GM19395 (cell line): ENCODE measurements around the gene RPRD1A.
A peak's percentile ranks its signal among the peaks of the same experiment; 100 is the strongest.
"Not testable (repeated sequence)": the region's sequence is repeated elsewhere in the genome, so short reads cannot be mapped to it uniquely, and the experiment has no call there.

Experiments
- ATAC-seq: cut with Tn5 transposase; IDR thresholded peaks from one replicate; pipeline ENCODE4 v1.9.1; 2021; ENCODE audit warnings: mild to moderate bottlenecking, moderate library complexity; ENCODE audit not compliant: unreplicated experiment

Gene RPRD1A

DNA sequence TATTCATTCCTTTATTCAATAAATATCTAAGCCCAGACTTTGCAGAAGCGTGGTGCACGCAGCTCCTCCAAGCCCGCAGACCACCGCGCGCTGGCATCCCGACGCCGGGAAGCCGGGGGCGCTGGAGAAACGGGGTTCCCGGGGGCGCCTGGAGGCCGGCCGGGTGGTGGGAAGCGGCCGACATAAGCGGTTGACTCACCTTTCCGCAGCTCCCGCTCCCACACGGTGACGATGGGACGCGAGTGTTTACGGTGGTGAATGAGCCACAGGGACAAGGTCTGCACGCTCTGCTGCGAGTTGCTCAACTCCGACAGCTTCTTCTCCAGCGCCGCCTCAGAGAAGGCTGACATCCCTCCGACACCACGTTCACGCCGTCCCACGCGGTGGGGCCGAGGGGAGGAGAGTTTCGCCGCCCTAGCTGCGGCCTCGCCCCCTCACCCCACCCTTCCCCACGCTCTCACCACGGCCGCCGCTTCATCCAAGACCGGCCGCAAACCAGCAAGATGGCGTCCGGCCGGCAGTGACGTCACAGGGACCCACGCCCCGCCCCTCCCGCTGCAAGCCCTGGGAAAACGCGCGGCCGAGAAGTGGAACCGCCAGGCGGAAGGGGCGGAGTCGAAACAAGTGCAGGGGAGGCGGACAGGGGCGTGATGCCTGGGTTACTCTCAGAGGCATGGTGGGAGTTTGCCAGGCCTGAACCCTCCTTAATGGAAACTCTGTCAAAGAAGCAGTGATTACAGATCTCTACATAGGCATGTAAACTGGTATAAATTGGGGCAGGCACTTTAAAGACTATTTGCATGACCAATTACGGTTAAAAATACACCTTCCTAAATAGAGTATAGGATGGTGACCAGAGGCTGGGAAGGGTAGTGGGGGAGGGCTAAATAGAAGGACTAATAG lies at the start of gene RPRD1A:
RPRD1A (minus strand) TSS at position 505 of the 903 bp plus-strand sequence; CDS start at position 350, 155 bp downstream.
- peak; percentile 96 for ATAC-seq

DNA sequence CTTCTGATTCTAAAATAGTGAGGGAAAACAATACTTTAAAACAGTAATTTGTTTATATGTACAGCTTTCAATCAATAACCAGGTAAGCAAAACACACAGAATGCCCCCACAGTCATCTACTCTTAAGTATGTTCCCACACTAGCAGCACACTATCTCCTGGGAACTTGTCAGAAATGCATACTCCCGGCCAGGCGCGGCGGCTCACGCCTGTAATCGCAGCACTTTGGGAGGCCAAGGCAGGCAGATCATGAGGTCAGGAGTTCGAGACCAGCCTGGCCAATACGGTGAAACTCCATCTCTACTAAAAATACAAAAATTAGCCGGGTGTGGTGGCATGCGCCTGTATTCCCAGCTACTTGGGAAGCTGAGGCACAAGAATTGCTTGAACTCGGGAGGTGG lies 49.4 kb upstream of the RPRD1A start:
- not testable (repeated sequence) for ATAC-seq

DNA sequence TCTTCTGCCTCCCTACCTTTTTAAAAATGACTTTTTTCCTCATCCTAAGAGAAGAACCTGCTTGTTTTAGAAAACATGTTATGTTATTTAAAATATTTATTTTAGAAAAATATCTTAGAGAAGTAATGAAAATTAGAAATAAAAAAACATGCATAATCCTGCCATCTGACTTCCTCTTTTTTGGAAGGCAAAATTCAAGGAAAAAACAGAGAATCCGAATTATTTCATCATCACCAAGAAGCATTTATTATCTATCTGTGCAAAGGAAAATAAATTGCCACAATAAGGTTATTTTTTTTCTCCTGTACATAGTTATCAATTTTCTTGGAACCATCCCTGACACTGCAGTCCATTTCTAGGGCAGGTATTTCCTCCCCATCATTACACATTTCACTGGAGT lies 47.4 kb upstream of the RPRD1A start:
- ATAC-seq, result no peak

DNA sequence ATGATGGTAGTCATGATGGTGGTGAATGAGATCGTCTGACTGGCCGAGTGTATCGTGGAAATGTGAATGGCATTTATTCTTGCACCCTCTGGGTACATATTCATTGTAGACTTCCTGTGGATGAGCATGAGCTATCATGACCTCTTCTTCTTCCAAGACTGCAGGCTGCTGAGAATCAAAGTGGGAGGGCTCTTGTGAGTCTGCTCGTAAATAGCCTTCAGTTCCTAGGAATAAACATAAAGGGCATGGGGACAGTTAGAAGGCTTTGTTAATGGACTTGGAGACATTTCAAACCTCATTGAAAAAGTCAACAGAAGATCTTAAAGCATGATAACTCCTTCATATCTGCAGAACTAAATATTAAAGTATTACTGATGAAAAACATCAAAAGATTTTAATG lies 46.9 kb upstream of the RPRD1A start:
- no peak for ATAC-seq

DNA sequence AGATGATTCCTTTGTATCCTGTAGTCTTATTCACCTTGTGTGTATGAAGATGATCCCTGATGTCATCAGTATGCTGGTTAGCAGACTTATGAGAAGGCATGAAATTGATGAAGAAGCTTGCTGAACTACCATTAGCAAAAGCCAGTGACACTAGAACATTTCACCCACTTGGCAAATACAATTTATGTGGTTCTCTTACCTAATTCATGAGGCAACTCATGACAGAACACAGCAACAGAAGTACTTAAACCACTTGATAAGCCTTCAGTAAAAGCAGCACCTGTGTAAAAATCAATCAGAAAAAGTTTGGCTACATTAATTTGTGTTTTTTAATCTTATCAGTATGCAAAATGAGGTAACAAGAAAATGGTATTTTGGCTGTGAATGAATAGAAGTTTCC lies 44.9 kb upstream of the RPRD1A start:
- no peak for ATAC-seq

DNA sequence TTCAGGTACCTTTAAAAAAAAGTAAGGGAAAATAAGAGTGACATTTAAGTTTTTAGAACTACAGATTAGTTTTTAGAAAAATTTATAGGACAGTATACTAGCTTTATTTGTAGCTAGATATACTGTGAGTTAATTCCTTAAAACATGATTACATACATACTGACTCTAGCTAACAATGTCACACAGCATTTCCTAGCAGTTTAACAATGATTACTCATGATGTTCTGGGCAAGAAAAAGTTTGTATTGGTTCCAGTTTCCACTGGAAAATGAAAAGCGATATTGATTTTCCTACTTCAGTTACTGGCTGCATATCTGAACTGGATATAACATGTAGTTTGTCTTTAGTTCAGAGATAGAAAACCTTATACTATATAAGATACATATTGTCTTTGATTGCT lies 42.4 kb upstream of the RPRD1A start:
- no peak for ATAC-seq

DNA sequence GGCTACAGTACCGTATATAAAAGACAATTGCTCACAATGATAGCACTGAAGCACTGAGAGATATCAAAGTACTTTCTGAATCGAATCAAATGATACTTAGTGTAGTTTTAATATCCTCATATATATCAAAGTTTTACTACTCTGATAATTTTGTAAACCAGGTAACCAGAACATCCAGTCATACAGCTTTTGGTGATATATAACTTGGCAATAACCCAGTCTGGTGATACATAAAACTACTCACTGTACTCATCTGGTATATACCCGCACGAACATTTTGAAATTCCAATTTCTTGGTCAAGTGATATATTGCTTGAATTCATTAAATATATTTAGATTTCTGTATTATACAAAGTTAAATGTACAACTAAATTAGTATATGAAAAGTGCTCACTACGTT lies 41.2 kb upstream of the RPRD1A start:
- no peak for ATAC-seq

DNA sequence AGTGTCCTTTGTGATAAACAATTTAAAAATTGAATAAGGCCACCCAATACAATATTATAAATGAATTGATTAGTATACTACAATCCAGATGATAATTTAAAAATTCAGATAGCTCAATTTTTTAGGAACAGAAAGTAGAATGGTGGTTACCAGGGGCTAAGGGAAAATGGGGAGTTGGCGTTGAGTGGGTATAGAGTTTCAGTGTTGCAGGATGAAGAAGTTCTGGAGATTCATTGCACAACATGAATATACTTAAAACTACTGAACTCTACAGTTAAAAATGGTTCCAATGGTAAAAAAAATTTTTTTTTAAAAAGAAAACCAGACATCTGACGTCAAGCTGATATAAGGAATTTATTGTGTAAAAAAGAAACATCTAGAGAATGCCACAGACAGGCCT lies 40.8 kb upstream of the RPRD1A start:
- ATAC-seq, result no peak

DNA sequence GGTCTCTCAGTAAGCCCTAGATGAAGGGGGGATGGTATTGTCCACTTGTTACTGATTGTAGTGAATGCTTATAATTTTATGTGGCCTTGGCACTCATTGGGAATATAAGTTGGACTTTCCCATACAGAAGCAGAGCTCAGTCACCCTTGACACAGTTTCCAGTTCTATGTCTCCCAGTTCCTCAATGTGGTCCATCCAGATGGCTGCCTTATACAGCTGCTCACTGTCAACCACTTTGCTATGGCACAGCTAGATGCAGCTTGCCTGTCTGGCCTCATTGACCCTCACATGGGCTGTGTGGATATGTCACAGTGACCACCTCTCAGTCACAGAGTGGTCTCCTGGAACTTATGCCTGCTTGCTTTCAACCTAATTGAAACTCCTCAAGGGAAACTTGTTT lies 40.1 kb upstream of the RPRD1A start:
- no peak for ATAC-seq

DNA sequence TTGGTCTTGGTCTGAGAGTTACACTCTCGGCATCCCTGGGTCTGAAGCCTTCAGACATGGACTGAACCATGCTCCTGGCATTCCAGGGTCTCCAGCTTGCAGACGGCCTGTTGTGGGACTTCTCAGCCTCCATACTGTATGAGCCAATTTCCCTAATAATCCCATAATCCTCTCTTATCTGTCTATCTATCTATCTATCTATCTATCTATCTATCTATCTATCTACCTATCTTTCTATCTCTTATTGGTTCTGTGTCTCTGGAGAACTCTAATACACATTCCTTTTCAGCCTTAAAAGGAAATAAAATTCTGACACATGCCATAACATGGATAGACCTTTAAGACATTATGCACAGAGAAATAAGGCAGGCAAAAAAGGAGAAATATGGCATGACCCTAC lies 37.4 kb upstream of the RPRD1A start:
- no peak for ATAC-seq

- no peak for ATAC-seq
Observed at GRCh38 chr18:36101943-36102342, 34.6 kb upstream of the RPRD1A start.

GRCh38 chr18:36099311-36099710 lies 32.0 kb upstream of the RPRD1A start:
- no peak for ATAC-seq

DNA sequence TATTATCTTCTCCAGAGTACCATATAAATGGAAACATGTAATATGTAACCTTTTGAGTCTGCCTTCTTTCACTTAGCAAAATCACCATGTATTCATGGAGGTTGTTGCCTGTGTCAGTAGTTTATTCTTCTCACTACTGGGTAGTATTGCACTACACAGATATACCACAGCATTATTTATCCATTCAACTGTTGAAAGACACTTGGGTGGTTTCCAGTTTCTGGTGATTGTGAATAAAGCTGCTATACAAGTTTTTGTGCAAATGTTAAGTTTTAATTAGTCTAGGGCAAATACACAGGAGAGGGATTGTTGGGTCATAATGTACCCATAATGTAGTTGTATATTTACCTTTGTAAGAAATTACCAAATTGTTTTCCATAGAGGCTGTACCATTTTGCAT lies 29.6 kb upstream of the RPRD1A start:
- ATAC-seq, result no peak

DNA sequence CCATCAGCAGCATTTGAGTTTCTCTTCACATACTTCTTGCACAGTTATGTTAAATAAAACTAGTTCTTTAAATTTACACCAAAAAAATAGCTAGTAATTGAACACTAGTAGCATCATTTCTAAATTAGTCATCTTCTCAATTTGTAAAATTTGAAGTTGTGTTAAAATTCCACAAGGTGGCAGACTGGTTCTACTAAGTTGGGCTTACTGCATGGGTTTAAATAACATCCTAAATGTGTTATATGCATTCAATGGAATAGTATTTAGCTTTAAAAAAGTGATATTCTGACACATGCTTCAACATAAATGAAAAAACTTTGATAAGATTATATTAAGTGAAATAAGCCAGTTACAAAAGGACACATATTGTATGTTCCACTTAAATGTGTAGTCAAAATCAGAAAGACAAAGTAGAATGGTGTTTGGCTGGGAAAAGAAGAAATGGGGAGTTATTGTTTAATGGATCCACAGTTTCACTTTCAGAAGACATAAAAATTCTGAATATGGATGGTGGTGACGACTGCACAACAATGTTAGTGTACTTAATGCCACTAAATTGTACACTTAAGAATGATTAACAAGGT lies 28.7 kb upstream of the RPRD1A start:
- ATAC-seq, result peak; percentile 61

- ATAC-seq, result no peak
Observed at GRCh38 chr18:36094431-36094830, 27.1 kb upstream of the RPRD1A start.

DNA sequence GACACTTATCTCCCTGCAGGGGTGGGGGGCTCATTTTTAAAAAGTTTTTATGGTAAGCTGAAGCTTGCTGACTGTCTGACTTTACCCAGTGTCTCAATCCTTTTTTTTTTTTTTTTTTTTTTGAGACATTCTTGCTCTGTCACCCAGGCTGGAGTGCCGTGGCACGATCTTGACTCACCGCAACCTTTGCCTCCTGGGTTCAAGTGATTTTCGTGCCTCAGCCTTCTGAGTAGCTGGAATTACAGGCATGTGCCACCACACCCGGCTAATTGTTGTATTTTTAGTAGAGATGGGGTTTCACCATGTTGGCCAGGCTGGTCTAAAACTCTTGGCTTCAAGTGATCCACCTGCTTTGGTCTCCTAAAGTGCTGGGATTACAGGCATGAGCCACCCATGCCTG lies 24.8 kb upstream of the RPRD1A start:
- ATAC-seq, result not testable (repeated sequence)

- ATAC-seq, result no peak
Observed at GRCh38 chr18:36089001-36089400, 21.6 kb upstream of the RPRD1A start.

GRCh38 chr18:36088256-36088655 lies 20.9 kb upstream of the RPRD1A start:
- ATAC-seq, result no peak

- no peak for ATAC-seq
Observed at GRCh38 chr18:36086186-36086585, 18.8 kb upstream of the RPRD1A start.

- ATAC-seq, result no peak
Observed at GRCh38 chr18:36085195-36085594, 17.8 kb upstream of the RPRD1A start.

- ATAC-seq, result no peak
Observed at GRCh38 chr18:36083729-36084128, 16.4 kb upstream of the RPRD1A start.

DNA sequence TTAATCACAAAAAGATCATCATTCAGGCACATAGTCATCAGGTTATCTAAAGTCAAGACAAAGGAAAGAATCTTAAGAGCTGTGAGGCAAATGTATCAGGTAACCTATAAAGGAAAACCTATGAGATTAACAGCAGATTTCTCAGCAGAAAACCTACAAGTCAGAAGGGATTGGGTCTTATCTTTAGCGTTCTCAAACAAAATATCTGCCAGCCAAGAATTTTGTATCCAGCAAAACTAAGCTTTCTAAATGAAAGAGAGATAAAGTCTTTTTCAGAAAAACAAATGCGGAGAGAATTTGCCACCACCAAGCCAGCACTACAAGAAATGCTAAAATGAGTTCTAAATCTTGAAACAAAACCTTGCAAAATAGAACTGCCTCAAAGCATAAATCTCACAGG lies 13.8 kb upstream of the RPRD1A start:
- not testable (repeated sequence) for ATAC-seq
